ENCODE measurements around the gene PLCL2.

Gene PLCL2

DNA sequence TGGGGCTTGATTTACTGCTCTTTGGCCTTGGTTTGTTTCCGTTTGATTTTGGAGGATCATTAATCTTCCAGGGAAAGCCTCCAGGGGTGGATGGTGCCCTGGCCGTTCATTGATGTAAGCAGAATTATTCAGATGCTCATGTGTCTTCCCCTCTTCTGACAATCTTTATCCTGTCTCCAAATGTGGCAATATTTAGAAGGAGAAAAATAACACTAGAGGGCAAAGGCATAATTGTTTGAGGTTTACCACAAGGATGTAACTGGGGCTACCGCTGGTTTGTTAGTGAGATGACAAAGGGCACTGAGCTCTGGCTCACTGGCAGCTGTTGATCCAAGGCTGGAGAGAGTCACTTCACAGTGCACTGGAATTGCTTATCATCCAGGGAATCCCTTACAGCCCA lies 18.2 kb upstream of the PLCL2 start:
- DNase-seq = no peak

DNA sequence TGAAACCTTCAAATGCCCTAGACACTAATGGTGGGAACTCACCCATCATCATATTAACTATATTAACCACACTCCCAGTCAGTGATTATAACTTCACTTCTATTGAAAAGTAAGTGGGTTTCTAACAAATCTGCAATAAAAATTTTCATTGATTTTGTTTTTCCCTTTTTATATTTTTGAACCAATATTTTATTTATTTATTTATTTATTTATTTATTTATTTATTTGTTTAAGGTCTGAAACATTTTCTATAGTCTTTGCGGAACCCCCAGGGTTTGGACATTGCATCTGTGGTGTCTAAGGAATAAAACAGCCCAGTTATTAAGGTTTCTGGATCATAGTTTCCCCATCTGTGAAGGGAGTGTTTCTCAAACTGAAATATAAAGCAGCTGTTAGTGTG lies 16.2 kb upstream of the PLCL2 start:
- no peak for DNase-seq

DNA sequence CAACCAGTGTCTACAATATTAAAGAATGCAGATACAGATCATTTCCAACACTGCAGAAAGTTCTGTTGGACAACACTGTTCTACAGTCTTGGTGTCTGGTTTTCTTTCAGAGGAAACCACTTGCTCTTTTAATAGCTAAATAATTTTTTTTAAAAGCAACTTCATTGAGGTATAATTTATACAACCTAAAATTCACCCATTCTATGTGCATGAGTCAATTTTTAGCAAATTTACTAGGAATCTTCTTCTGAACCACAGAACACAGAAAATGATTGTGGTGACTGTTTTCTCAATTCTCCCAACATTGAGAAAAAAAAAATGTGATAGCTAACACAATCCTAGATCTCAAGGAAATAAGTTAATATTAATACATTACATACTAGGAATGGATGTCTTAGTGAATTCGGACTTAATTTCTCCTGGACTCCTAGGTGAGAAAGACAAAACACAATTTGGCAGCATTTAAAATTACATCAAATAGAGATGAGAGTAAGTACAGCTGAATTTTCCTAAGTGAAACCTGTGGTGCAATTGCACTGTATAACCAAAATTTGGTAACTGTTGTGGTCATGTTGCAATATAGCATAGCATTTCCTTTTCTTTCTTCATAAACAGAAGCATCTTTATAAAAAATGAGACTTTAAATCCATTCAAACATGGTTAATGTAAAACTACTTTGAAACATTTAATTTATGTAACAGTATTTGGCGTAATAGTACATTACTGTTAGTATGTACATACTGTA lies 15.3 kb upstream of the PLCL2 start:
- DNase-seq = no peak

DNA sequence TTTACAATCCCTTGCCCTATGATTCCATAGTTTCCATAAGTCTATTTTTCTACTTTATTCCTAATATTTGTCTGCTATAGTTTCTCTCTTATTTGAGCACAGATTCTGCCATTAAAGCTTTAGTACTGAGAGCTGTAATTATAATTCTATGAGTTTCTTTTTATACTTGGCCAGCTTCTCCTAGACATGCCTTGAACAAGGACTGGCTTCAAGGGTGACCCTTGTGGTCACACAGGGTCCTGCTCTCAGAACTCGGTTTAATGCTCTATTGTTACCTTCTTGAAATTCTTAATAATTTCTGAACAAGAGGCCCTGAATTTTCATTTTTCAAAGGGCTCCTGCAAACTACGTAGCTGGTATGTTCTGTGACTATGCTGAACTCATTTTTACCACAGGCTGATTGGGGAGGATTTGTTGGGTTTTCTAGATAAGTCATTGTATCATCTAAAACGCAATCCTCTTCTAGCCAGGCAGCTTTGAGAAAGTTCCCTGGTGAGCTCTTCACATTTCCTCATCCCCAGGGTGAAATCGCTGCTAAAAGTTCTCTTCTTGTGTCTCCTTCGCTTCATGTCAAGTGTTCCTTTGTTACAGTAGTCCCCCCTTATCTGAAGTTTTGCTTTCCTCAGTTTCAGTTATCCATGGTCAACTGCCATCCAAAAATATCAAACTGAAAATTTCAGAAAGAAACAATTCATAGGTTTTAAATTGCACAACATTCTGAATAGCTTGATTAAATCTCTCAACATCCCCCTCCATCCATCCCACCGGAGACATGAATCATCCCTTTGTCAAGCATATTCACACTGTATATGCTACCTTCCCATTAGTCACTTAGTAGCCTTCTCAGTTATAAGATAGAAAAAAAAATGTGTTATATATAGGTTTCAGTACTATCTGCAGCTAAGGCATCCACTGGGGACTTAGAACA lies 12.6 kb upstream of the PLCL2 start:
- DNase-seq = no peak

DNA sequence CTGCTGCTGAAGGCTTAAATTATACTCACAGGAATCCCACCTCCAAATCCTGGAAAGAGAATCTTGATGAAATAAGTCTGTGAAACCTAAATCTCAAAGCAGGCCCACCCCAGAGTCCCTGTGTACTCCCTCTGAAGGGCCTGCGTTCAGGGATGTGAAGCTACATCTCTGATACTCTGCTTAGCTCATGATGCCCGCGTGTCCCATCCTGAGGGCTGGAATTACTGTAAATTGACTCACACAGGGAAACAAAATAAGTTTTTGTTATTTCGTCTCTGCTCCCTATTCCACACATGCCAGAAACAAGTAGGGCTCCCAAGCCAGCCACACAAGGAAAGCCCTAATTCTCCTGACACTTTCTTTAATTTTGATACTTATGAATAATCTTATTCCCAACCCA lies 10.9 kb upstream of the PLCL2 start:
- DNase-seq = no peak

DNA sequence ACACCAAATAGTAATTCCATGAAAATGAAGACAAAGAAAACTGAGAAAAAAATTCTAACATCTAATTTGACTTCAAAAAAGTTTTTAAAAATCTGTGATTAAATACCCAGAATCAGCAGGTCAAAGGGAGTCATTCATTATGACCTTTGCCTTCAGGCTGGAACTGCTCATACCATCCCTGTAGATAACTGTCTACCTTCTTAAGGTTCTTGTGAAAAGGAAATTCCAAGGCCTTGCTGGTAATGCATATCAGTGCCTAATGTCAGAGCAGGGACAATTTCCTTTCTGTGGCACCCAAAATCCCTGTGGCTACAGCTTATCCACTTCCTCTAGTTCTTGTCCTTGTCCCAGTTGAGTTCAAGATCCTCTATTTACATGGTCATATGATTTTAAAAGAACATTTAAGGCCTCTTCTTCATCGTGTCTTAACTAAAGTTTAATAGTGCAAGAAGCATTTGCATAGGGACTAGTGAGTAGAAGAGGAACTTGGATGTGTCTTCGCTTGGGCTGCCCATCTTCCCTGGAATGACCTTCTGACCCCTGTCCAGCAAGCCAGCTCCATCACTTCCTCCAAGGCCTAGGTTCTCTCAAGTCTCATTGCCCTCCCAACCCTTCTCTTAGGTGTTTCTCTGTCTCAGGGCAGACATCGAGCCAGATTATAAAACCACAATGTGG lies 8.7 kb upstream of the PLCL2 start:
- DNase-seq = no peak

DNA sequence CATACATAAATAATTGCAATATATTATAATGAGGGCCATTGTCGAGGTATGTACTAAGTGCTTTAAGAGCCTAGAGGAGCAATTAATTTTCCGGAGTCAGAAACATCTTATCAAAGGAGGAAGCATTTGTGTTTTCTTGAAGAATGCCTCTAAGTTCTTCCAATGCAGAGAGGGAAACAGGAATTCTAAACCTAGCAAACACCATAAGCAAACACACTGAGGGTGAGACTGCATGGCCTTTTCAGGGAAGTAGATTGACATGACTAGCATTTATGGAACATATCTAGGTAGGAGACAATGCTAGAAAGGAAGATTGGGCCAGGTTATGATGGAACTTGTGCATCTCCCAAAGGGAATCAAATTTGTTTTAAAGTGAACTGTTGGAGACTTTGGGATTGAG lies 7.2 kb upstream of the PLCL2 start:
- no peak for DNase-seq

DNA sequence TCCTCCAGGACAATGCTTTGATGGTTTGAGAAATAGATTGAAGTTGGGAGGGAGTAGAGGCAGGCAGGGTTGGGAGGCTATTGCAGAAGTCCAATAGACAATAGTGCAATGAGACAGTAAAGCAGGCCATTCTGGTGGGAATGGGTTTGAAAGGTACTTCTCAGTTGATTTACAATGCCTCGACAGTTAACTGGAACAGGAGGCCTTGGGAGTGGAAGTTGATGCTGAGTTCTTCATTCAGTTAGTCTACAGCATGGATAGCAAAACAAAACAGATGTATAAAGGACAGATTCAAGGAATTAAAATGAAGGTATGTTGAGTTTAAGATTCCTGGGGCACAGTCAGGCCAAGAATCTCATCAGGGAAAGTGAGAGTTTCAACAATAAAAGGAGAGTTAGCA lies 6.8 kb upstream of the PLCL2 start:
- no peak for DNase-seq

DNA sequence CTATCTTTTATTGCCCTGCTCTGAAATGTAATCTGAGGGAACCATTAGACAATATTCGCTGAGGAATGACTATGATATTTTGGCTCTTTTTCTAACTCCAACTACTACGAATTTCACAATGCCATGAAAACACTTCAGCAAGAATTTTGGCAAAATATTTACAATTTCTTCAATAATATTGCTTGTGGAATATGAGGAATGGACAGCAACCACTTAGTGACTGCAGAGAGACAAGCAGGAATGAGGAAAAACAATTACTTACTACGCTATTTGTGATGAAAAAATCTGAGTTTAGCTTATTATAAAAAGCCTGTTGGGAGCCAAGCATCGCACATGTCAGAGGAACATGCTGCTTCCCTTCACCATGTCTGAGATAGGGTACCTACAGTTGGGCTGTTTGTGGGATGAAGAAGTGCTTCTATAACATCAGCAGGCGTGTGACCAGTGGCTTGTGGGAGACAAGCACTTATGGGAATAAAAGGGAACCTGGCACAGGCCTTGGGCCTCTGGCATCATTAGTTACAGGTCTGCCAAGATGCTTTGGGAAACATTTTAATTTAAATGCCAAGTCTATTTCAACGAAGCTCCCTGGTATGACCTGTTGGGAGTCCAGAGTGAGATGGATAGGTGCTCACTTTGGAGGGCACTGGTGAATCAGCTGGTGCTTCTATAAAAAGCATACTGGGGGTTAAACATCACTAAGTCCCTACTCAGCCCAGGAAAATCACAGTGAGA lies 2.7 kb upstream of the PLCL2 start:
- DNase-seq = no peak

DNA sequence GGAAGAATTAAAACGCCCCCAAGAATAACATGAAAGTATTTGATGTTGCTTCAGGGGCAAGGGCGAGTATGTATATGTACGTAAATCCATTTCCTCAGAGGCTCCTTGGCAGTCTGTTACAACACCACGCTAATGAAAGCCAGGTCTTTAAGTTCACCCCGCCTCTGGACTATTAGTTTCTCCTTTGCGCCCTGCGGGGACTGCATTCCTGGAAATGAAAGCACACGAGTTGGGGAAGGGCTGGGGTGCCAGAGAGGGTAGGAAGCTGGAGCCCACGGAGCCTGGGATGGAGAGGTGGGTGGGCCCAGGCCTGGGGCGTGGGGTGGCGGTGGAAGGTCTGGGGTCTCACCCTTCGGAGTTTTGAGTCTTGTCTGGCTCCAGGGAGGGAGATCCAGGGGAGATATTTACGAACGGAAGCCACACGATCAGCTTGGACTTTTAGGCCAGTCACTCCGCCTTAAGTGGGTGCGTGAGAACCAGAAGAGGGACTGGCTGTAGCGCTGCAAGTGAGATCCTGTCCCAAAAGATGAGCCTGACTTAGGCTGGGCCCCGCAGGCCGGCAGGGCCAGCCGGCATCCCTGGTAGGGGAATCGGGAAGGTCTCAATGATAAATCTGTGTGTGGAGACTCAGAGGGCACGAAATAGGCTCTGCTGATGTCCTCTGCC lies 1.6 kb upstream of the PLCL2 start:
- DNase-seq = no peak

DNA sequence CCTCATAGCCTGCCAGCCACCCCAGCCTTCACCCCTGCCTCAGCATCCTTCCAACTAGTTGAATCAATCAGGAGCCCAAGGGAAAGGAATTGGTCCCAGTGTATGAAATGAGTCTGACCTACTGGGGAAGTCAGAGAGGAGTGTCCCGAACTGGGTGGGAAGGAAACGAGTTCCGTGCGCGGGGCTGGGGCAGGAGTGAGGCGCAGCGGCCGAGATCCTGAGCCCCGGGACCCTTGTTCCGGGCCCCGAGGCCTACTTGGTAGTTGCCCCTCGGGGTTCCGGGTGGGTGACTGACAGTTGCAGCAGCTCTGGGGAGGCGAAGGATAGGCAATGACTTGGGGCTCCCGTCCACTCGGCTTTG lies 1.1 kb upstream of the PLCL2 start:
- no peak for DNase-seq

DNA sequence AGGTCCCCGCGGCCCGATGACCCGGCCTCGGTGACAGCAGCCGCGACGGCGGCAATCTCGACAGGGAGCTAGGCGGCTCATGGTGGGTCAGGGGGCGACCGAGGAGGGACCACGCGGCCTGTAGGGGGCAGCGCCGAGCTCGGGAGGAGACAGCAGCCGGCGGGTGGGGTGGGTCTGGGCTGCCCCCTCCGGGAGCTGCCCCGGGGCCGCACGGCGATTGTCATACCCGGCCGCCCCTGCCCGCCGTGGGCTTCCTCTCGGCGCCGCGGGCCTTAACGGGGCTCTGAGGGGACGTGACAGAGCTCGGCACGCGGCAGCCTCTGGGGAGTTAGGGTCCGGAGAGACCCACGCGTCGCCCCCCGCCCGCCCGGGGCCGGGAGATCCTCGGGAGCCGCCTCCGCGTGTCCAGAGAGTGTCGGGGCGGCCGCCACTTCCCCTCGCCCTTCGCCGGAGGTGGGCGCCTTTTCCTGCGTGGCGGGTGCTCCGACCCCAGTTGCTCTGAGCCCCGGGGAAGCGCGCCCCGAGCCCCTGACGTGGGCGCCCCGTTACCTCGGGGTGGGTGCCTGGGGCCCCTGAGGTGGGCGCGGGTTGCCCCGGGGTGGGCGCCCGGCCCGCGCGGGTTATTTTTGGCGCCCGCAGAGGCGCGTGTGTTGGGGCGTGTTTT lies 539 bp upstream of the PLCL2 start:
- DNase-seq = peak; percentile 68 to 79

DNA sequence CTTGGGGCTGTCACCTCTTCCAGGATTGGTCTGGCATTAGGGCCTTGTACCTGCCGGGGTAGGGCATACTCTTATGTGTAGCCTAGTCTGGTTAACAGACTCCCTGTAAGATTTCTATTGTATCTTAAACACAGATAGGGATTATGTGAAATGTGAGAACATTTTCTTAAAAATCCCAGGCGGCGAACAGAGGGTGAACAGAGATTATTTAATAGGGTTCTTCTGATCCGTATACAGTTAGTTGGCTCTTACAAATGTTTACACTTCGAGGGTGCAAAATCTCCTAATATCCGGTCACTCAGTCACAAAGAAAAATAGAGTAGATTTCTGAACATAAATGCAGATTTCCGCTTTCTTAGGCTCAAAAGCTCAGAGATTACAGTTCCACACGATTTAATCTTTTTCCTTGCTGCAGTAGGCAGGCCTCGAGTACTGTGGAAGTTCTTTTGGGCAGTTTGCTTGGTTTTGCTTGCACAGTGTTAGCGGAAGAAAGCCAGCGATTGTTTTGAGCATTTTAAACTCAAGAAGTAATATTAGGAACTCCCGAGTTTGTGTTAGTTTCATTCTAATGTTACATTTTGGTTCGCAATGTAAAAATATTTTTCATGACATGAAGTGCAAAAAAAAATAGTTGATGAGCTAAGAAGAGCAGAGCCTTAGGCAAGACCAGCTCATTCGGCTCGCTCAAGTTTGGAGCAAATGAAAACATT lies 993 bp downstream of the PLCL2 start:
- no peak for DNase-seq

DNA sequence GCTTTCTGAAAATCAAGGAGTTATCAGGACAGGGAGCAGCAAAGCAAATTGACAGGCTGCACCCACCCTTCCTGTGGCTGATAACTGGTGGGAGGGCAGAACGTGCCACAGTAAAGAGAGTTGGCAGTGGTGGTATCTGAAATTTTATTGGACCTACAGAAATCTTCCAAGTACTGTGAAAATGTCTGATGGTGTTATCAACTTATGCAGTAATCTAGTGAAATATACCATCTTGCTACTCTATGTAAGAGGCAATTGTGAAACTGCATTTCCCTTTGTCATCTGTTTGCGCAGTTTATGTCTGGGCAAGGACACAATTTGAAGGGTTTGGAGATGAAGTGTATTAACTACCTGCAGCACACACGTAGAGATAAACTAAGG lies 1.5 kb downstream of the PLCL2 start:
- DNase-seq = no peak

DNA sequence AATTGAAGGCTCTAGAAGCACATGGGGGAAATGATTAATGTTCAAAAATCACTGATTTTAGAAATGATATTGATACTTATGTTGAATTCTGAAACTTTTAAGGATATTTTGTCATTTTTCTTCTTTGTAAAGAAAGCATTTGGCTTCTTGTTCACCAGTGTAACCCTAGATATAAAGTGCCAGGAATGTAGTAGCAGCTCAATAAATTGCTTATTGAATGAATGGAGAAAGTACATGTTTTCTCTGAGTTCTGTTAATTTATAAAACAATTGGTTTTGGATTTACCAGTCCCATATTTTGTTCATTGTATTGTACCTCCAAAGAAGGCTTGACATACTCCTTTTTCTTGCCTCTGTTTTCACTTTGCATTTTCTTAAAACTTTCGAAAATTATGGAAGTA lies 2.4 kb downstream of the PLCL2 start:
- DNase-seq = no peak

DNA sequence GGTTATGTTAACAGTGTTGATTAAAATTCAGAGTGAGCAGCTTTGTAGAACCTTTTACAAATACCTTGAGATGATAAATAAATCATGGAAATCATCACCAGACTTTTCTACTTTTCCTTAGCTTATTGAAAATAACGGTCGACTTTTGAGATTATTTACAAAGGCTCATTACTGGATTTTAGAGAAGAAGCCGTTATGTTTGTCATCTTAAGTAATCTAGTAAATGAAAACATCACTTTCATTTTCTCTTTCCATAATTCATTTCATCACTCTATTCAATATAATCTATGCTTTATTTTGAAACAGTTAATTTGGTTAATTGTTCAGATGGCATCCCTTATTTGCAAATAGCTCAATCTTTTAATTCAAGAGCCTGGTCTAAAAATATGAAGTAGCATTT lies 3.6 kb downstream of the PLCL2 start:
- no peak for DNase-seq

DNA sequence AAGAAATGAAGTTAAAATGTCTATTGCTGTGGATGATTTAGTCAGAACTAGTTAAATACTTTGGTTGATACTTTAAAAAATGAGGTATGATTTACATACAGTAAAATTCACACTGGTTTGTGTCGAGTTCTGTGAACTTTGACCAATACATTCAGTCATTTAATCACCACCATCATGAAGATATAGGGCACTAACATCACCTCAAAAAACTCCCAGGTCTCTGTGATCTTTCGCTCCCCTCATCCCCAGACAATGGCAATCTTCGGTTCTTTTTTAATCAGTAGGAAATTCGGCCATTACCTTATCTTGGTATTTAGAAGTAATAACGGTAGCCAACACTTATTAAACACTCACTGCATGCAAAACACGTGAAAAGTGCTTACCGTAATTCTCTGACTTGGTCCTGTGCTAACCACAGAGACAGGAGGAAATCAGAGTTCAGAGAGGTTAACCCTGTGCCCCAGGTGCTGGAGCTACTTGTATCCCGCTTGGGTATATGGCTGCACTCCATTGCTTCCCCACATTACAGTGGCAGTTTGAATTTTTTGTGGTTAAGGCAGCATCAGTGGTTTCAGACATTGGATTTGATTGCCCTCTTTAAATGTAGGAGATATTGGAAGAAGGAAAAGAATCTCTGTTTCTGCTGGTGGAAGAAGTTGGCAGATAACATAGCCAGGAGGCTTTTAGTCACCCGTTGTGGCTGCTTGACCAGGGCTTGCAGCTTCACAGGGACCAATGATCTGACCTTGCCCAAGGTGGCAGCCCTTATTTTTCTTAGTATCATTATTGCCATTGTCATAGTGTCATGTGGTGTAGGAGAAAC lies 4.2 kb downstream of the PLCL2 start:
- DNase-seq = no peak

DNA sequence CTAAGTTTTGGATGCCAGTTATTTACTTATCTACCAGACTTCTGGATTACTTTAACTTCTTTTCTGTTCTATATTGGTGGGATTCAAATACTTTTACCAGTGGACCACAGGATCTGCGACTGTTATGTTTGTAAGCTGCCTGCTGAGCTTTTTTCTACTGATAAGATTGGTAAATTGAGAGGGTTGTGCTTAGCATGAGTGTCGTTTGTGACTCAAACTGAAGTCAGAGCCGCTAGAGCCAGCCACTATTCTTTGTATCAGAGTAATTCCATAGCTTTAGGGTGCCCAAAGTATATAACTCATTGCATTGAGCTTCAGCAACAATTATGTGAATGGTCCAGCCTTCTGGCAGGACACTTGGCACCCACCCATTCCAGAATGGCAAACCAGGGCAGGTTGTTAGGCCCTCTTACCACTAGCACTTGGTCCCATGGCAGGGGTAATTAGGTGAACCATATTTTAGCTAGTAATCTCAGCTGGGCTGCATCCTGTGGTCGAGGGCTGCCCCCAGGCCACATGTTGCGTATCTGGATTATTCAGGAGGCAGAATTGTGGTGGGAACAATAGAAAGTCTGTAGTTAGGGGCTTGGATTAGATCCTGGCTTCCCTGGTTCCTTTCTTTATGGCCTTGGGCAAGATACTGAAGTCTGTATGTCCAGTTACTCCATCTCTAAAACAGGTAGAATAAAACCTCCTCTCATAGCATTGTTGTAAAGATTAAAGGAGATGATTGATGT lies 6.0 kb downstream of the PLCL2 start:
- no peak for DNase-seq

DNA sequence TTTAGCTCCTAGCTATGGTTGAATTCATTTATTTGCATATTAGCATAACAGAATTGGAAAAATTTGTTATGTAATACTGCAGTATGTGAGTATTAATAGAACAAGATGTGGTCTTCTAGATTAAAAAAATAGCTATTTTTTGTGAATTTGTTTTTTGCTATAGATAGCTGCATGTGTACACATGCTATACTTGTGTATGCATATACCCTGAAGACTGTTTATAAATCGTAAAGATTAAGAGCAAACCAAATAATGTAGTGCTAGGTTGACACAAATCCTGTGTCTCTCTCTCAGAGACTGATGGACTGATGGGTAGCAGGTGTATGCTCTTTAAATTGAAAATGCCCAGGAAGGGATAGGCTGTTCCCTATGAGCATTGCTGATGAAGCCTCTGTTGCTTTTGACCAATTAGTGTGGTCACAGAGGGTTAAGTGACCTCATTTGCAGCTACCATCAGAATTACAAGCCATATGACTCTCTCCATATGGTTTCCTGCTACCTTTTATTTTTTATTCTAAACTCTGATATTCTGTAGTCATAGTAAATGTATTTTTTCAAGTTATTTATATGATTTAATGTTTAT lies 9.0 kb downstream of the PLCL2 start:
- DNase-seq = no peak

Measured in stimulated activated CD4-positive, alpha-beta T cell treated with anti-CD3 and anti-CD28 coated beads, Interleukin-2, amount 100 ng/mL, for 48 hours (primary cell).